HL-60 (cell line): ENCODE data around the gene KLHL3.

ENCODE experiments used
- DNase-seq, 2 experiments: peaks; one replicate each; pipeline ENCODE4 v3.0.0-alpha.2; 2010 to 2020; ENCODE audit warnings: low read depth in 1 of 2, low spot score in 1 of 2
- H3K27ac ChIP-seq: fragments of 250-450 bp; sonication (Bioruptor Pico); replicated peaks from 2 replicates; pipeline ENCODE4 v1.5.1; 2020; ENCODE audit warnings: mild to moderate bottlenecking, moderate library complexity
- H3K27me3 ChIP-seq: fragments of 250-450 bp; sonication (Bioruptor Pico); 2 replicates; pipeline ENCODE4 v1.5.1; 2021; ENCODE audit warnings: mild to moderate bottlenecking, moderate library complexity; ENCODE audit not compliant: insufficient read depth, poor library complexity, severe bottlenecking
- H3K4me3 ChIP-seq: replicated peaks from 2 replicates; pipeline ENCODE4 v1.5.1; 2011; ENCODE audit warnings: mild to moderate bottlenecking, control low read depth, low read length; ENCODE audit not compliant: insufficient read depth
- CTCF ChIP-seq: IDR thresholded peaks from one replicate; pipeline ENCODE4 v1.5.1; 2011; ENCODE audit warnings: low read length, control low read depth, inconsistent platforms; ENCODE audit not compliant: insufficient read depth
- GABPA ChIP-seq: IDR thresholded peaks from 2 replicates; pipeline ENCODE4 v1.6.1; 2012; ENCODE audit warnings: low read depth
- POLR2AphosphoS5 ChIP-seq: IDR thresholded peaks from 2 replicates; pipeline ENCODE4 v1.6.1; 2012; ENCODE audit warnings: low read depth
- REST ChIP-seq: IDR thresholded peaks from 2 replicates; pipeline ENCODE4 v1.6.1; 2012; ENCODE audit warnings: low read depth; ENCODE audit not compliant: insufficient replicate concordance
- SPI1 ChIP-seq: IDR thresholded peaks from 2 replicates; pipeline ENCODE4 v1.6.1; 2012; ENCODE audit warnings: low read depth, mild to moderate bottlenecking, borderline replicate concordance

Gene KLHL3

DNA sequence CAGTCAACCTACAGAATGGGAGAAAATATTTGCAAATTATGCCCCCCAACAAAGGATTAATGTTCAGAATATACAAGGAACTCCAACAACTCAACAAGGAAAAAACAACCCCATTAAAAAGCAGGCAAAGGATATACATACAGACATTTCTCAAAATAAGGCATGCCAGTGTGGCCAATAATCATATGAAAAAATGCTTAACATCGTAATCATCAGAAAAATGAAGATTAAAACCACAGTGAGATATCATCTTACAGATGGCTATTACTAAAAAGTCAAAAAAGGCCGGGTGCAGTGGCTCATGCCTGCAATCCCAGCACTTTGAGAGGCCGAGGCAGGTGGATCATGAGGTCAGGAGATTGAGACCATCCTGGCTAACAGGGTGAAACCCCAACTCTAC is 103.2 kb downstream of the KLHL3 start:
- Histone ChIP-seq H3K27ac (no peak overlapping the region), H3K4me3 (no peak overlapping the region), H3K27me3 (no peaks in the 10 kb centered on the region)
- no peak for DNase-seq
- TF ChIP-seq REST (no peak), POLR2AphosphoS5 (no peak), GABPA (no peak), CTCF (no peak), SPI1 (no peak)

DNA sequence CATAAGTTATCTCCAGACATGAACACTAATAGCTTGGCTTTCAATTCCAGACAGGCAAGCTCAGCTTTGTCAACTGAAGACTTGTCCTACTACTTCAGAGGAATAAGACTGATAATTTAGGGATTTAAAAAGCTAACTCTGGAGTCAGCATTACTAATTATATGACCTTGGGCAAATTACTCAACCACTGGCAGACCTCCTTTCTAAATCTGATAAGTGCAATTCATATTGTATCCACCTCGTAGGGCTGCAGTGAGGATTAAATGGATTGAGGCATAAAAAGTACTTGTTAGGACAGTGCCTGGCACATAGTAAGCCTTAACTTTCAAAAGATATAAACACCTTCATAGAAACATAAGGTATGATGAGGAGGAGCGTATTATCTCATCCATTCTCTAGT is 104.4 kb downstream of the KLHL3 start:
- H3K27me3 ChIP-seq, result no peaks in the 10 kb centered on the region
- TF ChIP-seq SPI1 (no peak), REST (no peak), POLR2AphosphoS5 (no peak), CTCF (no peak), GABPA (no peak)
- no peak overlapping the region for H3K27ac ChIP-seq
- no peak for DNase-seq
- no peak overlapping the region for H3K4me3 ChIP-seq

GRCh38 chr5:137630972-137631370 is 104.9 kb downstream of the KLHL3 start:
- TF ChIP-seq POLR2AphosphoS5, result no peak
- TF ChIP-seq REST, result no peak
- no peak for TF ChIP-seq GABPA
- no peak for TF ChIP-seq SPI1
- TF ChIP-seq CTCF, result no peak
- H3K27ac ChIP-seq, result no peak overlapping the region
- DNase-seq, result no peak
- H3K4me3 ChIP-seq, result no peak overlapping the region
- H3K27me3 ChIP-seq, result no peaks in the 10 kb centered on the region
